ENCODE results near the gene FBLN1.

Gene FBLN1

GRCh38 chr22:45574069-45574703 lies 71.5 kb downstream of the FBLN1 start:
- no peak for DNase-seq

GRCh38 chr22:45575173-45575572 lies 72.5 kb downstream of the FBLN1 start:
- no peak for DNase-seq

GRCh38 chr22:45575607-45576272 lies 73.1 kb downstream of the FBLN1 start:
- no peak for DNase-seq

GRCh38 chr22:45576273-45576625 lies 73.6 kb downstream of the FBLN1 start:
- no peak for DNase-seq

- DNase-seq = no peak
Measured at GRCh38 chr22:45576730-45577464, 74.2 kb downstream of the FBLN1 start.

- DNase-seq = peak; percentile 81
Measured at GRCh38 chr22:45577746-45578523, 75.3 kb downstream of the FBLN1 start.

GRCh38 chr22:45578524-45579147 lies 76.0 kb downstream of the FBLN1 start:
- DNase-seq = no peak

- DNase-seq = no peak
Measured at GRCh38 chr22:45579306-45579705, 76.6 kb downstream of the FBLN1 start.

- no peak for DNase-seq
Measured at GRCh38 chr22:45579806-45580725, 77.4 kb downstream of the FBLN1 start.

- DNase-seq = no peak
Measured at GRCh38 chr22:45580726-45581381, 78.2 kb downstream of the FBLN1 start.

GRCh38 chr22:45581549-45582080 lies 78.9 kb downstream of the FBLN1 start:
- no peak for DNase-seq

- no peak for DNase-seq
Measured at GRCh38 chr22:45582236-45582954, 79.7 kb downstream of the FBLN1 start.

GRCh38 chr22:45582955-45583320 lies 80.3 kb downstream of the FBLN1 start:
- no peak for DNase-seq

- DNase-seq = peak; percentile 14
Measured at GRCh38 chr22:45583504-45583903, 80.8 kb downstream of the FBLN1 start.

- DNase-seq = no peak
Measured at GRCh38 chr22:45584121-45584570, 81.5 kb downstream of the FBLN1 start.

- no peak for DNase-seq
Measured at GRCh38 chr22:45584621-45585436, 82.1 kb downstream of the FBLN1 start.

- no peak for DNase-seq
Measured at GRCh38 chr22:45585437-45585755, 82.7 kb downstream of the FBLN1 start.

GRCh38 chr22:45585946-45586540 lies 83.4 kb downstream of the FBLN1 start:
- no peak for DNase-seq
